ENCODE data around the gene UNC80. TPM values are rescaled to one million over a fixed set of nuclear protein-coding genes. Genes with fewer than 3 reads are reported as not detected.

The UNC80 gene
- total and polyA plus RNA-seq, 2 of the 4 experiments (the other 2 are of a cell fraction): not detected

DNA sequence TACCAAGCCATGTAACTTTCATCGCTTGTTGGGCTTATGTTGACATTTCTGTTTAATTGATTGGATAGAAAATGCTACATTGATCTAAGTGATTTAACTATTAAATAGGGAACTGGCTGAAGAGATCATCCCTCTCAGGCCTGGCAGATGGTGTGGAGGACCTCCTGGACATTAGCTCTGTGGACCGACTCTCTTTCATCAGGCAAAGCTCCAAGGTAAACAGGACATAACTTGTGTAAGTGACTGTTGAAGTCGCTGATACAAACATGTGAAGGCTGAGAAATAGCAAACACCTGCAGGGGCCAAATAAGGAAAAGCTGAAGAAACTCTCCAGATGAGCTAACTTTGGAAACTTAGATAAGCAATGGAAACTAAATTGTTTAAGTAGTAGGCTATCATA is 68.8 kb downstream of the UNC80 start:
- WGBS, 2 experiments (ENCODE audit: extremely low coverage in 2 of 2, insufficient read length in 1 of 2): no CpG with 5 or more reads among the region's 3 CpGs
- no peak for ATAC-seq (ENCODE audit: low read depth)

More for the DNA sequence above, 68.8 kb downstream of the UNC80 start:
- H3K4me1 ChIP-seq (ENCODE audit: control insufficient read depth, insufficient read depth, low read length): no peaks in the 10 kb centered on the region
- no peaks in the 10 kb centered on the region for H3K79me1 ChIP-seq (ENCODE audit: low read depth in 1 of 2, low read length in 2 of 2)
- no peak overlapping the region for H2BK20ac ChIP-seq (ENCODE audit: low read depth, low read length)
- H3K27me3 ChIP-seq (ENCODE audit: control insufficient read depth, insufficient read depth, low read length): no peaks in the 10 kb centered on the region
- no peak overlapping the region for H3K18ac ChIP-seq (ENCODE audit: low read depth, low read length)
- H4K20me1 ChIP-seq (ENCODE audit: insufficient read depth, low read length): no peaks in the 10 kb centered on the region
- H3K27ac ChIP-seq (ENCODE audit: insufficient read depth, low read length): no peak overlapping the region
- no peak overlapping the region for H2BK120ac ChIP-seq (ENCODE audit: low read depth, low read length)
- TF ChIP-seq SMC3 (IDR thresholded peaks at IDR 0.05; ENCODE audit: low read depth, low read length): no peak
- no peak for TF ChIP-seq RFX5 (IDR thresholded peaks at IDR 0.05; ENCODE audit: low read depth, low read length)
- no peak for TF ChIP-seq FOS (IDR thresholded peaks at IDR 0.05; ENCODE audit: low read depth, low read length)
- TF ChIP-seq BHLHE40 (IDR thresholded peaks at IDR 0.05; ENCODE audit: low read depth, low read length): no peak
- TF ChIP-seq RAD21 (IDR thresholded peaks at IDR 0.05; ENCODE audit: low read length): no peak
- TF ChIP-seq MAFK (IDR thresholded peaks at IDR 0.05; ENCODE audit: low read depth, low read length): no peak
- no peak for TF ChIP-seq RCOR1 (IDR thresholded peaks at IDR 0.05; ENCODE audit: insufficient replicate concordance, low read length)
- TF ChIP-seq CEBPB (IDR thresholded peaks at IDR 0.05; ENCODE audit: low read depth, low read length): no peak
- TF ChIP-seq MXI1 (IDR thresholded peaks at IDR 0.05; ENCODE audit: borderline replicate concordance, low read depth, low read length): no peak
- no peak for TF ChIP-seq CHD1 (IDR thresholded peaks at IDR 0.05; ENCODE audit: low read depth, low read length)
- no peak for TF ChIP-seq POLR2A (IDR thresholded peaks at IDR 0.05; ENCODE audit: low read depth, low read length)
- TF ChIP-seq, protein P1, sequence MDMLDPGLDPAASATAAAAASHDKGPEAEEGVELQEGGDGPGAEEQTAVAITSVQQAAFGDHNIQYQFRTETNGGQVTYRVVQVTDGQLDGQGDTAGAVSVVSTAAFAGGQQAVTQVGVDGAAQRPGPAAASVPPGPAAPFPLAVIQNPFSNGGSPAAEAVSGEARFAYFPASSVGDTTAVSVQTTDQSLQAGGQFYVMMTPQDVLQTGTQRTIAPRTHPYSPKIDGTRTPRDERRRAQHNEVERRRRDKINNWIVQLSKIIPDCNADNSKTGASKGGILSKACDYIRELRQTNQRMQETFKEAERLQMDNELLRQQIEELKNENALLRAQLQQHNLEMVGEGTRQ (IDR thresholded peaks at IDR 0.05; ENCODE audit: low read depth, low read length): no peak
- TF ChIP-seq, protein P2, sequence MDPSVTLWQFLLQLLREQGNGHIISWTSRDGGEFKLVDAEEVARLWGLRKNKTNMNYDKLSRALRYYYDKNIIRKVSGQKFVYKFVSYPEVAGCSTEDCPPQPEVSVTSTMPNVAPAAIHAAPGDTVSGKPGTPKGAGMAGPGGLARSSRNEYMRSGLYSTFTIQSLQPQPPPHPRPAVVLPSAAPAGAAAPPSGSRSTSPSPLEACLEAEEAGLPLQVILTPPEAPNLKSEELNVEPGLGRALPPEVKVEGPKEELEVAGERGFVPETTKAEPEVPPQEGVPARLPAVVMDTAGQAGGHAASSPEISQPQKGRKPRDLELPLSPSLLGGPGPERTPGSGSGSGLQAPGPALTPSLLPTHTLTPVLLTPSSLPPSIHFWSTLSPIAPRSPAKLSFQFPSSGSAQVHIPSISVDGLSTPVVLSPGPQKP (IDR thresholded peaks at IDR 0.05; ENCODE audit: borderline replicate concordance, low read depth, low read length): no peak
- TF ChIP-seq MAZ (IDR thresholded peaks at IDR 0.05; ENCODE audit: borderline replicate concordance, low read depth, low read length): no peak
- TF ChIP-seq CTCF (conservative IDR thresholded peaks at IDR 0.05; ENCODE audit: low read depth, low read length): no peak
- TF ChIP-seq NFE2L2 (IDR thresholded peaks at IDR 0.05; ENCODE audit: low read depth, low read length): no peak
- H3K56ac ChIP-seq (ENCODE audit: extremely low read depth, insufficient read depth, low read length): no peak overlapping the region
- no peak overlapping the region for H2AK5ac ChIP-seq (ENCODE audit: low read depth, low read length)
- no peaks in the 10 kb centered on the region for H3K9me1 ChIP-seq (ENCODE audit: insufficient read depth, low read length)
- H3K4ac ChIP-seq (ENCODE audit: low read depth, low read length): no peak overlapping the region
- no peak overlapping the region for H2BK5ac ChIP-seq (ENCODE audit: low read depth, low read length, poor library complexity, severe bottlenecking)
- in situ Hi-C loops (cut with MboI; ENCODE audit: low sequenced_read_pairs) (no loop called here), dilution Hi-C loops (cut with HindIII; ENCODE audit: low sequenced_read_pairs, unreplicated experiment) (no loop called here), intact Hi-C loops (cut with micrococcal nuclease) (no loop called here)
- no peak overlapping the region for H3K4me3 ChIP-seq (ENCODE audit: insufficient read depth, low read depth, low read length)
- CTCF ChIA-PET: no interaction called here
- H4K8ac ChIP-seq (ENCODE audit: low read depth in 2 of 2, low read length in 2 of 2): no peak overlapping the region
- BruUV-seq (replicated peaks): no TSS peak
- DNase-seq: no peak
- no peak overlapping the region for H3K23ac ChIP-seq (ENCODE audit: low read depth, low read length)
- H2BK15ac ChIP-seq (ENCODE audit: low read depth, low read length): no peak overlapping the region
- H3K9me3 ChIP-seq (ENCODE audit: control insufficient read depth, insufficient read depth, low read length): peaks cover 5% of the 10 kb centered on the region; the same call in 1 of the 2 replicates
- H3K9ac ChIP-seq (ENCODE audit: low read depth, low read length): no peak overlapping the region
- H3K36me3 ChIP-seq (ENCODE audit: control insufficient read depth, insufficient read depth, low read length): no peaks in the 10 kb centered on the region
- no peak overlapping the region for H4K91ac ChIP-seq (ENCODE audit: insufficient read depth, low read depth, low read length)
- H3K4me2 ChIP-seq (ENCODE audit: low read depth, low read length): no peak overlapping the region
- H3K14ac ChIP-seq (replicated peaks; ENCODE audit: low read depth, low read length): no peak overlapping the region
- no peak overlapping the region for H2AK9ac ChIP-seq (replicated peaks; ENCODE audit: low read depth, low read length, poor library complexity)
- H2AFZ ChIP-seq (replicated peaks; ENCODE audit: low read length, poor library complexity): no peak overlapping the region
- POLR2A ChIA-PET (ENCODE audit: unreplicated experiment): no interaction called here
- H4K5ac ChIP-seq (ENCODE audit: low read depth, low read length): no peak overlapping the region

Data from IMR-90 (cell line).